ENCODE results near the gene DUSP2.
"Not testable (repeated sequence)": the region's sequence is repeated elsewhere in the genome, so short reads cannot be mapped to it uniquely, and the experiment has no call there.

Gene DUSP2

DNA sequence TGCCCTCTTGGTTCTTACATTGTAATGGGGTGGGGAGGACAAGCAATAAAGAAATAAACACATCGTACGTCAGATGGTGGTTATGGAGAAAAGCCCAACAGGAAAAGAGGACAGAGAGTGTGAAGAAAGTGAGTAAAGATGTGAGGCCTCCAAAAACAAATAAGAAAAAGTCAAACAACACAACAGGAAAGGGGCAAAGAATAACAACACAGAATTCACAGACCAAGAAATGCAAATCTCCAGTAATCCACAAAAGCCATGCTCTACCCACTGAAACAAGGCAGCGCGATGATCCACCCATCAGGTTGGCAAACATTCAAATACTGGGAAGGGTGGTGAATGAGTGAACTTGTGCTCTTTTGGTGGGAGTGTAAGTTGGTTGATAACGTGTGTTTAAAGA, 16.7 kb upstream of the DUSP2 start:
- DNase-seq = no peak

- DNase-seq = not testable (repeated sequence)
Measured at GRCh38 chr2:96160366-96160765, 15.1 kb upstream of the DUSP2 start.

GRCh38 chr2:96159084-96159830, 14.0 kb upstream of the DUSP2 start:
- DNase-seq = no peak

DNA sequence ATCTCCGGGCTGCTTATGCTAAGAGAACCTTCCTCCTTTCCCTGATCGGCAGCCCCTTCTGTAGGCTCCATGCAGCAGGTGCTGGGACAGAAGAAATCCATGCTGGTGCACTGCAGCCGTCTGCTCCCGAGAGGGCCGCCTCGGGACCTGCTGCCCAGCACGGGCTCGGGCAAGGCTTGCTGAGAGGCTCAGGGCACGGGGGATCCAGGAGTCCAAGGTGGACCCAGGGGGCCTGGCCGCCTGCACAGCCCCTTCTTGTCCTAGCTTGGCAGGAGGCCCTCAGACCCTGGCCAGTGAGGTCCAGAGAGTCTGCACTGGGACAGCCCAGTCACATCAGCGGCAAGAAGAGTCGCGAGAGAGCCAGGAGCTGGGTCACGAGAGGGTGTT, 13.3 kb upstream of the DUSP2 start:
- DNase-seq = no peak

GRCh38 chr2:96157649-96158553, 12.7 kb upstream of the DUSP2 start:
- no peak for DNase-seq

- no peak for DNase-seq
Measured at GRCh38 chr2:96156926-96157648, 11.8 kb upstream of the DUSP2 start.

- no peak for DNase-seq
Measured at GRCh38 chr2:96156011-96156820, 11.0 kb upstream of the DUSP2 start.

DNA sequence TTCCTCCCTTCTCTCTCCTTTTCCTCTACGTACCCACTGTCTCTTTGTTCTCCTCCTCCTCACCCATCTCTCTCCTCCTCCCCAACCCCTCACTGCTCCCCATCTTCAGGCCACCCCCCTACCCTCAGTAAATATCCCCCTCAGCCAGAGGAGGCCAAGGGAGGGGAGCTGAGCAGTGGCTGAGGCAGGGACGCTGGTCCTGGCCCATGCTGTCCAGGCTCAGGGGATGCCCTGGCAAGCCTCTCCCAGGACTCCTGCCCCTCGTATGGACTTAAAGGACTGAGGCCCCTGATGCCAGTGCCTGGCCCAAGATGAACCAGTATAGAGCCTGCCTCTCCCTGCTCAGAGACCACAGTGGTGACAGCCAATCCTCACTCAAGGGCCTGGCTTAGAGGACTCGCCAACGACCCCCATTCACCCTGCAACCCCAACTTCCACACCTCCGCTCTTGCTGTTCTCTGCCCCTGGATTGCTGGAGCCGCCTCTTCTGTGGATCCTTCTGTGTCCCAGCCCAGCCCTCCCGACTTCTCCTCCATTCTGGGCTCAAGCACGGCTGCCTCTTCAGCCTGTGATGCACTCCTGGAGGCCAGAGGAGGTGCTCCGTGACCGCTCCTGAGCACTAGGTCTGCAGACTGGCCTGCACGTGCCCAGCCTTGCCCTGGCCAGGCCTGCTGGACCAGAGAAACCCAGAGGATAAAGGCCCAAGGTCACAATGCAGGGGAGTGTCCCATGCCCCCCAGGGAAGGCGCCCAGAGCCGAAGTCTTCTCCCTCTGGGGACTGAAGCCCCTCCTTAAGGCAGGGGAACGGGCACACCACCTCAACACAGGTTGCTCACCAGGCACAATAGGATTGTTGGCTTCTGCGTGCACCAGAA, 9.5 kb upstream of the DUSP2 start:
- no peak for DNase-seq

- DNase-seq = no peak
Measured at GRCh38 chr2:96153991-96154431, 8.8 kb upstream of the DUSP2 start.

- DNase-seq = no peak
Measured at GRCh38 chr2:96153291-96153713, 8.1 kb upstream of the DUSP2 start.

GRCh38 chr2:96152304-96153161, 7.3 kb upstream of the DUSP2 start:
- DNase-seq = no peak

- no peak for DNase-seq
Measured at GRCh38 chr2:96151595-96152303, 6.5 kb upstream of the DUSP2 start.

- DNase-seq = no peak
Measured at GRCh38 chr2:96150791-96151594, 5.8 kb upstream of the DUSP2 start.

DNA sequence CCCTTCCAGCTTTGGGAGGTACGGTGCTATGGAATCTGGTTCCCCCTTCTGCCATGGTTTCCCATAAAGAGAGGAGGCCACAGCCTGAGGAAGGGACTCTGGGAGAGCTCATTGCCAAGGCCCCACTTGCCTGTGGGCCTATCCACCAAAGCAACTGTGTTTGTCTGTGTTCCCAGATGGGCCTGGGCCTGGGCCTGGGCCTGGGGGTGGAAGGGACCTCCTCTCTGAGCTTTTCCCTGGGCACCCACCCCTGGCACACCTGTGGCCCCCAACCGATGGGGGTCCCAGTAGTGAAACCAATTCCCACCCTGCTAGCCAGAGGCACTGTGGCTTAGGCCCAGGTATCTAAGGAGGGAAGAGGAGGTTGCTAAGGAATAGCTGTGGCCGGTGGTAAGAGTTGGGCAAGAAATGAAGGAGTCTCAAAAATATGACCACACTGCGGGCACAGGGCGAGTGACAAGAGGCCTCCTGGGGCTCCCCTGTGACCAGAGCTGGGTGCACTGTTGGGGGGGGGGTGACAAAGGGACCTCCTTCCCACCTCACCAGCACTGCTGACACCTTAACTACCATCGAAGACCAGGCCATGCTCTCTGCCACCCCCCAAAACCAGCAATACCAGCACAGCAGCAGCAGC, 4.9 kb upstream of the DUSP2 start:
- no peak for DNase-seq

DNA sequence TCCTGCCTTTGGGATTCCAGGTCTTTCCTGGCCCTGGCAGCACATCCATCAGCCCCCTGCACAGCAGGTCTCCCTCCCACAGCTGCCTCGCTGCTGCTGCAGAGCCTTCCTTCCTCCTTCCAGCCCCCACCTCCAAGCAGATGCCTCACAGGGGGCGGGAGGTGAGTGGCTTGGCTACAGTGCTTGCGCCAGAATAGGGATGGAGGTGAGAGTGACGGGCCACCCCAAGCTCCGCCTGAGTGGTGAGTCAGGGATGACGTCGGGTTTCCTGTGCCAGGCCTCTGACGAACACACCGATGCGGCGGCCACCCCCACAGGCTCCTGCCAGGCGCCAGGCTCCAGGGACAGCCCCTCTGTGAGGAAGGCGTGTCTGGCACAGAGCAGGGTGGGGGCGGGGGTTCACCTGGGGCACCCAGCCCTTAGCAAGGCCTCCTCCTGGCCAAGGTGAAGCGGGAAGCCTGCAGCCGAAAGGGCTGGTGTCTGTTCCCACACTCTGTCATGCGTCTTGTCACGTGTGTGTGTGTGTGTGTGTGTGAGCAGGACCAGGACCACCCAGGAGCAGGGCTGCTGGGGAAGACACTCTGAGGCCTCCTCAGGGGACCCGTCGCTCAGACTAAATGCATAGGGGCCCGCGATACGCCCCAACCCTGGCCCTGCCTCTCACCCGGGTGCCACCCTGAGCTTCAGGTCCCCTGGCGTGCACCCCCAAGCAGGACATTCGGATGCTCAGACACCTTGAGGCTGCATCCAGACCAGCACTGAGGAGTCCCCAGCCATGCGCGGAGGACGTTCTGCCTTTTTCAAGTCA, 3.4 kb upstream of the DUSP2 start:
- DNase-seq = no peak

- no peak for DNase-seq
Measured at GRCh38 chr2:96147593-96148201, 2.5 kb upstream of the DUSP2 start.
